ENCODE results near the gene HPGDS.
"Not testable (repeated sequence)": the region's sequence is repeated elsewhere in the genome, so short reads cannot be mapped to it uniquely, and the experiment has no call there.

Gene HPGDS

GRCh38 chr4:94357624-94358023, 15.0 kb upstream of the HPGDS start:
- no peak for DNase-seq (ENCODE audit: low spot score)

- DNase-seq (ENCODE audit: low spot score): no peak
These were observed 13.8 kb upstream of the HPGDS start for GRCh38 chr4:94356444-94356843.

- DNase-seq (ENCODE audit: low spot score): no peak
These were observed 11.8 kb upstream of the HPGDS start for GRCh38 chr4:94354474-94354896.

- DNase-seq (ENCODE audit: low spot score): no peak
These were observed 10.4 kb upstream of the HPGDS start for GRCh38 chr4:94352996-94353395.

- no peak for DNase-seq (ENCODE audit: low spot score)
These were observed 9.5 kb upstream of the HPGDS start for GRCh38 chr4:94352163-94352562.

- DNase-seq (ENCODE audit: low spot score): no peak
These were observed 8.7 kb upstream of the HPGDS start for GRCh38 chr4:94351319-94351718.

GRCh38 chr4:94350095-94350494, 7.5 kb upstream of the HPGDS start:
- DNase-seq (ENCODE audit: low spot score): no peak

- no peak for DNase-seq (ENCODE audit: low spot score)
These were observed 6.6 kb upstream of the HPGDS start for GRCh38 chr4:94349193-94349592.

GRCh38 chr4:94348666-94349065, 6.0 kb upstream of the HPGDS start:
- DNase-seq (ENCODE audit: low spot score): no peak

GRCh38 chr4:94346541-94346940, 3.9 kb upstream of the HPGDS start:
- no peak for DNase-seq (ENCODE audit: low spot score)

- peak; percentile 8 for DNase-seq (ENCODE audit: low spot score)
These were observed 3.3 kb upstream of the HPGDS start for GRCh38 chr4:94345969-94346368.

GRCh38 chr4:94345266-94345665, 2.6 kb upstream of the HPGDS start:
- DNase-seq (ENCODE audit: low spot score): peak; percentile 7

GRCh38 chr4:94344457-94344856, 1.8 kb upstream of the HPGDS start:
- DNase-seq (ENCODE audit: low spot score): no peak

- DNase-seq (ENCODE audit: low spot score): no peak
These were observed 910 bp downstream of the HPGDS start for GRCh38 chr4:94341481-94342370.

- DNase-seq (ENCODE audit: low spot score): no peak
These were observed 2.9 kb downstream of the HPGDS start for GRCh38 chr4:94339779-94340178.

GRCh38 chr4:94338681-94339351, 3.8 kb downstream of the HPGDS start:
- no peak for DNase-seq (ENCODE audit: low spot score)

- DNase-seq (ENCODE audit: low spot score): not testable (repeated sequence)
These were observed 5.8 kb downstream of the HPGDS start for GRCh38 chr4:94336791-94337190.

GRCh38 chr4:94336303-94336702, 6.3 kb downstream of the HPGDS start:
- DNase-seq (ENCODE audit: low spot score): no peak

- DNase-seq (ENCODE audit: low spot score): no peak
These were observed 7.7 kb downstream of the HPGDS start for GRCh38 chr4:94334962-94335361.

- no peak for DNase-seq (ENCODE audit: low spot score)
These were observed 8.2 kb downstream of the HPGDS start for GRCh38 chr4:94334476-94334875.

- DNase-seq (ENCODE audit: low spot score): no peak
These were observed 8.8 kb downstream of the HPGDS start for GRCh38 chr4:94333866-94334265.

- DNase-seq (ENCODE audit: low spot score): no peak
These were observed 9.5 kb downstream of the HPGDS start for GRCh38 chr4:94332983-94333590.

GRCh38 chr4:94329933-94330332, 12.7 kb downstream of the HPGDS start:
- no peak for DNase-seq (ENCODE audit: low spot score)
